ENCODE measurements around the gene KCNG2.

Gene KCNG2

GRCh38 chr18:79934311-79935097, 136.8 kb downstream of the KCNG2 start:
- Histone ChIP-seq H3K4me1 (ENCODE audit: control insufficient read depth, insufficient read depth, low read length, poor library complexity, severe bottlenecking) (no peaks in the 10 kb centered on the region), H3K36me3 (ENCODE audit: control insufficient read depth, insufficient read depth, low read length) (peaks cover 41% of the 10 kb centered on the region), H3K9me3 (ENCODE audit: control insufficient read depth, low read length) (peaks cover 3% of the 10 kb centered on the region), H3K27ac (ENCODE audit: insufficient read depth, low read length, poor library complexity, severe bottlenecking) (no peak overlapping the region), H3K4me3 (ENCODE audit: insufficient read depth, low read depth, low read length, poor library complexity, severe bottlenecking) (no peak overlapping the region), H3K27me3 (replicated peaks; ENCODE audit: control insufficient read depth, insufficient read depth, low read length, poor library complexity, severe bottlenecking) (no peaks in the 10 kb centered on the region)
- DNase-seq = no peak

GRCh38 chr18:79935098-79935480, 137.4 kb downstream of the KCNG2 start:
- peaks cover 3% of the 10 kb centered on the region for H3K9me3 ChIP-seq (ENCODE audit: control insufficient read depth, low read length)
- H3K27ac ChIP-seq (ENCODE audit: insufficient read depth, low read length, poor library complexity, severe bottlenecking) = no peak overlapping the region

GRCh38 chr18:79935499-79935898, 137.8 kb downstream of the KCNG2 start:
- Histone ChIP-seq H3K36me3 (ENCODE audit: control insufficient read depth, insufficient read depth, low read length) (peaks cover 37% of the 10 kb centered on the region), H3K9me3 (ENCODE audit: control insufficient read depth, low read length) (peaks cover 3% of the 10 kb centered on the region), H3K27ac (ENCODE audit: insufficient read depth, low read length, poor library complexity, severe bottlenecking) (no peak overlapping the region), H3K27me3 (replicated peaks; ENCODE audit: control insufficient read depth, insufficient read depth, low read length, poor library complexity, severe bottlenecking) (no peaks in the 10 kb centered on the region), H3K4me1 (ENCODE audit: control insufficient read depth, insufficient read depth, low read length, poor library complexity, severe bottlenecking) (no peaks in the 10 kb centered on the region), H3K4me3 (ENCODE audit: insufficient read depth, low read depth, low read length, poor library complexity, severe bottlenecking) (no peak overlapping the region)
- DNase-seq = no peak

More at GRCh38 chr18:79935098-79935480, 137.4 kb downstream of the KCNG2 start:
- no peak for DNase-seq
- Histone ChIP-seq H3K27me3 (replicated peaks; ENCODE audit: control insufficient read depth, insufficient read depth, low read length, poor library complexity, severe bottlenecking) (no peaks in the 10 kb centered on the region), H3K4me1 (ENCODE audit: control insufficient read depth, insufficient read depth, low read length, poor library complexity, severe bottlenecking) (no peaks in the 10 kb centered on the region), H3K4me3 (ENCODE audit: insufficient read depth, low read depth, low read length, poor library complexity, severe bottlenecking) (no peak overlapping the region), H3K36me3 (ENCODE audit: control insufficient read depth, insufficient read depth, low read length) (peaks cover 37% of the 10 kb centered on the region)

- peaks cover 40% of the 10 kb centered on the region for H3K36me3 ChIP-seq (ENCODE audit: control insufficient read depth, insufficient read depth, low read length)
- H3K4me1 ChIP-seq (ENCODE audit: control insufficient read depth, insufficient read depth, low read length, poor library complexity, severe bottlenecking) = no peaks in the 10 kb centered on the region
- no peaks in the 10 kb centered on the region for H3K27me3 ChIP-seq (replicated peaks; ENCODE audit: control insufficient read depth, insufficient read depth, low read length, poor library complexity, severe bottlenecking)
- DNase-seq = no peak
- peaks cover 3% of the 10 kb centered on the region for H3K9me3 ChIP-seq (ENCODE audit: control insufficient read depth, low read length)
- H3K4me3 ChIP-seq (ENCODE audit: insufficient read depth, low read depth, low read length, poor library complexity, severe bottlenecking) = no peak overlapping the region
- H3K27ac ChIP-seq (ENCODE audit: insufficient read depth, low read length, poor library complexity, severe bottlenecking) = no peak overlapping the region
Observed at GRCh38 chr18:79935925-79936324, 138.2 kb downstream of the KCNG2 start.

- Histone ChIP-seq H3K36me3 (ENCODE audit: control insufficient read depth, insufficient read depth, low read length) (peaks cover 38% of the 10 kb centered on the region), H3K4me3 (ENCODE audit: insufficient read depth, low read depth, low read length, poor library complexity, severe bottlenecking) (no peak overlapping the region), H3K27me3 (replicated peaks; ENCODE audit: control insufficient read depth, insufficient read depth, low read length, poor library complexity, severe bottlenecking) (no peaks in the 10 kb centered on the region), H3K9me3 (ENCODE audit: control insufficient read depth, low read length) (peaks cover 3% of the 10 kb centered on the region), H3K27ac (ENCODE audit: insufficient read depth, low read length, poor library complexity, severe bottlenecking) (no peak overlapping the region), H3K4me1 (ENCODE audit: control insufficient read depth, insufficient read depth, low read length, poor library complexity, severe bottlenecking) (no peaks in the 10 kb centered on the region)
- DNase-seq = no peak
Observed at GRCh38 chr18:79936641-79937040, 138.9 kb downstream of the KCNG2 start.

GRCh38 chr18:79937103-79937860, 139.5 kb downstream of the KCNG2 start:
- Histone ChIP-seq H3K4me1 (ENCODE audit: control insufficient read depth, insufficient read depth, low read length, poor library complexity, severe bottlenecking) (no peaks in the 10 kb centered on the region), H3K36me3 (ENCODE audit: control insufficient read depth, insufficient read depth, low read length) (peaks cover 43% of the 10 kb centered on the region), H3K27ac (ENCODE audit: insufficient read depth, low read length, poor library complexity, severe bottlenecking) (no peak overlapping the region), H3K9me3 (ENCODE audit: control insufficient read depth, low read length) (peaks cover 3% of the 10 kb centered on the region), H3K27me3 (replicated peaks; ENCODE audit: control insufficient read depth, insufficient read depth, low read length, poor library complexity, severe bottlenecking) (no peaks in the 10 kb centered on the region), H3K4me3 (ENCODE audit: insufficient read depth, low read depth, low read length, poor library complexity, severe bottlenecking) (no peak overlapping the region)
- DNase-seq = no peak

- H3K36me3 ChIP-seq (ENCODE audit: control insufficient read depth, insufficient read depth, low read length) = peaks cover 50% of the 10 kb centered on the region
- no peaks in the 10 kb centered on the region for H3K27me3 ChIP-seq (replicated peaks; ENCODE audit: control insufficient read depth, insufficient read depth, low read length, poor library complexity, severe bottlenecking)
- peaks cover 3% of the 10 kb centered on the region for H3K9me3 ChIP-seq (ENCODE audit: control insufficient read depth, low read length)
- H3K4me3 ChIP-seq (ENCODE audit: insufficient read depth, low read depth, low read length, poor library complexity, severe bottlenecking) = no peak overlapping the region
- no peak overlapping the region for H3K27ac ChIP-seq (ENCODE audit: insufficient read depth, low read length, poor library complexity, severe bottlenecking)
- no peaks in the 10 kb centered on the region for H3K4me1 ChIP-seq (ENCODE audit: control insufficient read depth, insufficient read depth, low read length, poor library complexity, severe bottlenecking)
- no peak for DNase-seq
Observed at GRCh38 chr18:79938196-79938595, 140.5 kb downstream of the KCNG2 start.

- H3K9me3 ChIP-seq (ENCODE audit: control insufficient read depth, low read length) = peaks cover 3% of the 10 kb centered on the region
- H3K36me3 ChIP-seq (ENCODE audit: control insufficient read depth, insufficient read depth, low read length) = peaks cover 42% of the 10 kb centered on the region
- no peaks in the 10 kb centered on the region for H3K27me3 ChIP-seq (replicated peaks; ENCODE audit: control insufficient read depth, insufficient read depth, low read length, poor library complexity, severe bottlenecking)
- no peak overlapping the region for H3K27ac ChIP-seq (ENCODE audit: insufficient read depth, low read length, poor library complexity, severe bottlenecking)
- no peak for DNase-seq
- no peaks in the 10 kb centered on the region for H3K4me1 ChIP-seq (ENCODE audit: control insufficient read depth, insufficient read depth, low read length, poor library complexity, severe bottlenecking)
- H3K4me3 ChIP-seq (ENCODE audit: insufficient read depth, low read depth, low read length, poor library complexity, severe bottlenecking) = no peak overlapping the region
Observed at GRCh38 chr18:79939096-79939495, 141.4 kb downstream of the KCNG2 start.

GRCh38 chr18:79940126-79940813, 142.5 kb downstream of the KCNG2 start:
- Histone ChIP-seq H3K4me3 (ENCODE audit: insufficient read depth, low read depth, low read length, poor library complexity, severe bottlenecking) (no peak overlapping the region), H3K27me3 (replicated peaks; ENCODE audit: control insufficient read depth, insufficient read depth, low read length, poor library complexity, severe bottlenecking) (no peaks in the 10 kb centered on the region), H3K36me3 (ENCODE audit: control insufficient read depth, insufficient read depth, low read length) (peaks cover 31% of the 10 kb centered on the region), H3K27ac (ENCODE audit: insufficient read depth, low read length, poor library complexity, severe bottlenecking) (no peak overlapping the region), H3K9me3 (ENCODE audit: control insufficient read depth, low read length) (peaks cover 3% of the 10 kb centered on the region), H3K4me1 (ENCODE audit: control insufficient read depth, insufficient read depth, low read length, poor library complexity, severe bottlenecking) (no peaks in the 10 kb centered on the region)
- no peak for DNase-seq

Data from effector memory CD4-positive, alpha-beta T cell (primary cell).